RWPE2 (cell line): ENCODE measurements around the gene SPDYE4.

Source experiments
- ATAC-seq: fragments of 200-7000 bp; cut with Tn5 transposase; 3 replicates; pipeline ENCODE4 v1.9.1; 2021; ENCODE audit warnings: low read depth
- DNase-seq: peaks from one replicate; pipeline ENCODE4 v3.0.0-alpha.2; 2020; ENCODE audit warnings: low spot score
- H3K27ac ChIP-seq: fragments of 450-650 bp; 2 replicates; pipeline ENCODE4 v1.5.1; 2017; ENCODE audit warnings: mild to moderate bottlenecking; ENCODE audit not compliant: poor library complexity, severe bottlenecking
- H3K27me3 ChIP-seq: fragments of 250-450 bp; sonication (Bioruptor Pico); 2 replicates; pipeline ENCODE4 v1.5.1; 2021; ENCODE audit warnings: mild to moderate bottlenecking, moderate library complexity; ENCODE audit not compliant: insufficient read depth, poor library complexity, severe bottlenecking
- H3K36me3 ChIP-seq: fragments of 250-450 bp; sonication (Bioruptor Pico); 2 replicates; pipeline ENCODE4 v1.5.1; 2020; ENCODE audit warnings: low read depth, mild to moderate bottlenecking, moderate library complexity
- H3K4me1 ChIP-seq: fragments of 250-450 bp; sonication (Bioruptor Pico); 2 replicates; pipeline ENCODE4 v1.5.1; 2021; ENCODE audit warnings: mild to moderate bottlenecking, moderate library complexity; ENCODE audit not compliant: insufficient read depth, poor library complexity, severe bottlenecking
- H3K4me3 ChIP-seq: fragments of 250-450 bp; sonication (Bioruptor Pico); 2 replicates; pipeline ENCODE4 v1.5.1; 2021; ENCODE audit warnings: mild to moderate bottlenecking, moderate library complexity; ENCODE audit not compliant: severe bottlenecking
- H3K9me3 ChIP-seq: fragments of 250-450 bp; sonication (Bioruptor Pico); 2 replicates; pipeline ENCODE4 v1.5.1; 2021; ENCODE audit warnings: mild to moderate bottlenecking, moderate library complexity; ENCODE audit not compliant: severe bottlenecking
- CTCF ChIP-seq: fragments of 450-650 bp; IDR thresholded peaks from one replicate; pipeline ENCODE4 v1.5.1; 2017; ENCODE audit warnings: mild to moderate bottlenecking, moderate library complexity; ENCODE audit not compliant: poor library complexity, severe bottlenecking

Gene SPDYE4

GRCh38 chr17:8746501-8747236, 11.7 kb downstream of the SPDYE4 start:
- Histone ChIP-seq H3K36me3 (no peaks in the 10 kb centered on the region), H3K9me3 (no peaks in the 10 kb centered on the region), H3K4me1 (no peaks in the 10 kb centered on the region), H3K27ac (no peak overlapping the region), H3K4me3 (peak overlapping the region; percentile 32), H3K27me3 (no peaks in the 10 kb centered on the region)
- DNase-seq (no peak), ATAC-seq (peak; percentile 16; the same call in 2 of the 3 replicates)
- no peak for TF ChIP-seq CTCF

- no peaks in the 10 kb centered on the region for H3K36me3 ChIP-seq
- no peaks in the 10 kb centered on the region for H3K4me1 ChIP-seq
- peak; percentile 94 for TF ChIP-seq CTCF
- no peak for DNase-seq
- peak; percentile 89 for ATAC-seq
- H3K9me3 ChIP-seq: no peaks in the 10 kb centered on the region
- no peaks in the 10 kb centered on the region for H3K27me3 ChIP-seq
- no peak overlapping the region for H3K27ac ChIP-seq
- H3K4me3 ChIP-seq: peak overlapping the region; percentile 32
Observed at GRCh38 chr17:8745586-8746500, 12.5 kb downstream of the SPDYE4 start.

GRCh38 chr17:8744086-8744785, 14.1 kb downstream of the SPDYE4 start:
- Histone ChIP-seq H3K27ac (no peak overlapping the region), H3K27me3 (no peaks in the 10 kb centered on the region), H3K4me1 (no peaks in the 10 kb centered on the region), H3K9me3 (no peaks in the 10 kb centered on the region), H3K36me3 (no peaks in the 10 kb centered on the region), H3K4me3 (no peak overlapping the region)
- no peak for TF ChIP-seq CTCF
- DNase-seq: no peak
- no peak for ATAC-seq

GRCh38 chr17:8742819-8743218, 15.5 kb downstream of the SPDYE4 start:
- Histone ChIP-seq H3K9me3 (no peaks in the 10 kb centered on the region), H3K27ac (no peak overlapping the region), H3K27me3 (peaks cover 2% of the 10 kb centered on the region), H3K36me3 (no peaks in the 10 kb centered on the region), H3K4me1 (no peaks in the 10 kb centered on the region), H3K4me3 (no peak overlapping the region)
- TF ChIP-seq CTCF: no peak
- no peak for ATAC-seq
- DNase-seq: no peak
